WERI-Rb-1 (cell line): ENCODE results near the gene BEX5.
"Not testable (repeated sequence)": the region's sequence is repeated elsewhere in the genome, so short reads cannot be mapped to it uniquely, and the experiment has no call there.

Source experiments
- DNase-seq: peaks from one replicate; pipeline ENCODE4 v3.0.0-alpha.2; 2020
- H3K27ac ChIP-seq: fragments of 250-450 bp; sonication (Bioruptor Pico); 2 replicates; pipeline ENCODE4 v1.5.1; 2020; ENCODE audit warnings: mild to moderate bottlenecking, moderate library complexity
- H3K27me3 ChIP-seq: fragments of 250-450 bp; sonication (Bioruptor Pico); 2 replicates; pipeline ENCODE4 v1.5.1; 2021; ENCODE audit warnings: mild to moderate bottlenecking, low read depth, moderate library complexity; ENCODE audit not compliant: insufficient read depth, severe bottlenecking
- H3K36me3 ChIP-seq: fragments of 250-450 bp; sonication (Bioruptor Pico); 2 replicates; pipeline ENCODE4 v1.5.1; 2020; ENCODE audit warnings: mild to moderate bottlenecking, moderate library complexity
- H3K4me3 ChIP-seq: 2 replicates; pipeline ENCODE4 v1.5.1; 2011; ENCODE audit warnings: low read depth, mild to moderate bottlenecking, control low read depth, low read length
- H3K9me3 ChIP-seq: fragments of 250-450 bp; sonication (Bioruptor Pico); 2 replicates; pipeline ENCODE4 v1.5.1; 2021; ENCODE audit warnings: mild to moderate bottlenecking, moderate library complexity; ENCODE audit not compliant: severe bottlenecking
- CTCF ChIP-seq: IDR thresholded peaks from 2 replicates; pipeline ENCODE4 v1.5.1; 2011; ENCODE audit warnings: low read depth, mild to moderate bottlenecking, control low read depth, inconsistent platforms, low read length

Gene BEX5

GRCh38 chrX:102138064-102138463 is 17.7 kb downstream of the BEX5 start:
- no peaks in the 10 kb centered on the region for H3K36me3 ChIP-seq
- no peak for DNase-seq
- TF ChIP-seq CTCF, result no peak
- no peaks in the 10 kb centered on the region for H3K9me3 ChIP-seq
- H3K27ac ChIP-seq, result no peak overlapping the region
- peaks cover 57% of the 10 kb centered on the region for H3K27me3 ChIP-seq
- H3K4me3 ChIP-seq, result no peak overlapping the region

GRCh38 chrX:102129473-102129872 is 26.3 kb downstream of the BEX5 start:
- peaks cover 67% of the 10 kb centered on the region for H3K27me3 ChIP-seq
- no peak overlapping the region for H3K27ac ChIP-seq
- no peak overlapping the region for H3K4me3 ChIP-seq
- no peak for TF ChIP-seq CTCF
- DNase-seq, result no peak
- no peaks in the 10 kb centered on the region for H3K36me3 ChIP-seq
- H3K9me3 ChIP-seq, result no peaks in the 10 kb centered on the region

GRCh38 chrX:102126863-102127262 is 28.9 kb downstream of the BEX5 start:
- Histone ChIP-seq H3K36me3 (no peaks in the 10 kb centered on the region), H3K9me3 (no peaks in the 10 kb centered on the region), H3K27ac (no peak overlapping the region), H3K4me3 (no peak overlapping the region), H3K27me3 (peaks cover 56% of the 10 kb centered on the region)
- no peak for TF ChIP-seq CTCF
- DNase-seq, result no peak

GRCh38 chrX:102126080-102126818 is 29.5 kb downstream of the BEX5 start:
- not testable (repeated sequence) for DNase-seq, H3K4me3 ChIP-seq, H3K27ac ChIP-seq, H3K9me3 ChIP-seq, H3K36me3 ChIP-seq
- H3K27me3 ChIP-seq, result peaks cover 54% of the 10 kb centered on the region

- H3K36me3 ChIP-seq, H3K4me3 ChIP-seq, H3K27ac ChIP-seq, H3K9me3 ChIP-seq, DNase-seq: not testable (repeated sequence)
- peaks cover 49% of the 10 kb centered on the region for H3K27me3 ChIP-seq
Measured at GRCh38 chrX:102125436-102125835, 30.3 kb downstream of the BEX5 start, which contains the start of gene TCEAL2. Gene TCEAL2 (plus strand): TSS chrX:102125679. CDS start chrX:102126831, 1,152 bp downstream.

GRCh38 chrX:102125014-102125413 is 30.8 kb downstream of the BEX5 start:
- not testable (repeated sequence) for H3K9me3 ChIP-seq, H3K4me3 ChIP-seq, H3K36me3 ChIP-seq, DNase-seq, H3K27ac ChIP-seq
- peaks cover 46% of the 10 kb centered on the region for H3K27me3 ChIP-seq

- no peak for DNase-seq
- Histone ChIP-seq H3K9me3 (peaks cover 2% of the 10 kb centered on the region), H3K27me3 (peaks cover 19% of the 10 kb centered on the region), H3K36me3 (no peaks in the 10 kb centered on the region), H3K4me3 (no peak overlapping the region), H3K27ac (no peak overlapping the region)
- no peak for TF ChIP-seq CTCF
Measured at GRCh38 chrX:102115748-102116147, 40.0 kb downstream of the BEX5 start.
